PFSK-1 (cell line): Measurements from ENCODE around the gene RALGPS1.

Experiments
- FOXP2 ChIP-seq: optimal IDR thresholded peaks from 2 replicates; pipeline ENCODE3; 2011; ENCODE audit warnings: borderline replicate concordance, control low read depth, inconsistent platforms; ENCODE audit not compliant: insufficient read depth; ENCODE audit errors: extremely low read length, extremely low read depth
- POLR2AphosphoS5 ChIP-seq: IDR thresholded peaks from 2 replicates; pipeline ENCODE4 v1.6.1; 2012; ENCODE audit warnings: low read depth, mild to moderate bottlenecking, control low read depth, low read length, moderate library complexity
- REST ChIP-seq, 2 experiments: IDR thresholded peaks; 2 replicates each; pipeline versions ENCODE4 v1.6.1 to v1.8.0; 2011 to 2012; ENCODE audit warnings: low read depth in 2 of 2, low read length in 2 of 2, control low read depth in 1 of 2, inconsistent platforms in 1 of 2, mild to moderate bottlenecking in 1 of 2, moderate library complexity in 1 of 2; ENCODE audit not compliant: insufficient read depth in 1 of 2
- SIN3A ChIP-seq: IDR thresholded peaks from 2 replicates; pipeline ENCODE4 v1.6.1; 2012; ENCODE audit warnings: mild to moderate bottlenecking, low read length, moderate library complexity, borderline replicate concordance; ENCODE audit not compliant: insufficient read depth
- TAF1 ChIP-seq: IDR thresholded peaks from 2 replicates; pipeline ENCODE4 v1.6.1; 2012; ENCODE audit warnings: low read length, control low read depth, borderline replicate concordance; ENCODE audit not compliant: insufficient read depth

Gene RALGPS1

GRCh38 chr9:127224178-127224882 lies 309.7 kb downstream of the RALGPS1 start:
- TF ChIP-seq SIN3A (no peak), FOXP2 (peak; percentile 19)

GRCh38 chr9:127224883-127225739 lies 310.5 kb downstream of the RALGPS1 start:
- TF ChIP-seq TAF1 (no peak), REST (IDR thresholded peaks at IDR 0.05; ENCODE audit: insufficient read depth in 1 of 2, low read depth in 2 of 2, low read length in 2 of 2) (no peak), FOXP2 (no peak), SIN3A (no peak), POLR2AphosphoS5 (no peak)

- no peak for TF ChIP-seq REST (IDR thresholded peaks at IDR 0.05; ENCODE audit: insufficient read depth in 1 of 2, low read depth in 2 of 2, low read length in 2 of 2)
- TF ChIP-seq SIN3A = no peak
Observed at GRCh38 chr9:127225801-127226625, 311.4 kb downstream of the RALGPS1 start.

GRCh38 chr9:127229691-127230417 lies 315.3 kb downstream of the RALGPS1 start:
- TF ChIP-seq REST (IDR thresholded peaks at IDR 0.05; ENCODE audit: insufficient read depth in 1 of 2, low read depth in 2 of 2, low read length in 2 of 2) (no peak), SIN3A (no peak), POLR2AphosphoS5 (no peak), FOXP2 (no peak), TAF1 (no peak)

- TF ChIP-seq POLR2AphosphoS5 = no peak
- TF ChIP-seq SIN3A = no peak
- TF ChIP-seq FOXP2 = no peak
Observed at GRCh38 chr9:127231666-127232065, 317.1 kb downstream of the RALGPS1 start.
